ENCODE data around the gene PTTG1.

PTTG1 gene
- total RNA-seq: 5.3 to 25.9 (median 15.3) reads per million in 17 experiments

- DNase-seq: peak; percentile 96 to 98 (median 97)
Observed at GRCh38 chr5:160421625-160422258, at the start of gene PTTG1. TSS of gene PTTG1 (plus strand) at chr5:160421855. CDS start at chr5:160422313, 458 bp downstream.

GRCh38 chr5:160375166-160375565 lies 46.5 kb upstream of the PTTG1 start:
- DNase-seq: no peak

- DNase-seq: no peak
Observed at GRCh38 chr5:160375701-160376100, 46.0 kb upstream of the PTTG1 start.

- no peak for DNase-seq
Observed at GRCh38 chr5:160376416-160376815, 45.2 kb upstream of the PTTG1 start.

- DNase-seq: no peak
Observed at GRCh38 chr5:160377651-160378050, 44.0 kb upstream of the PTTG1 start.

GRCh38 chr5:160378330-160378729 lies 43.3 kb upstream of the PTTG1 start:
- DNase-seq: no peak

GRCh38 chr5:160379511-160379910 lies 42.1 kb upstream of the PTTG1 start:
- peak in 3 of 4 experiments; percentile 13 to 35 (median 24) for DNase-seq

- no peak for DNase-seq
Observed at GRCh38 chr5:160380041-160380440, 41.6 kb upstream of the PTTG1 start.

GRCh38 chr5:160382346-160382745 lies 39.3 kb upstream of the PTTG1 start:
- no peak for DNase-seq

- no peak for DNase-seq
Observed at GRCh38 chr5:160384681-160385080, 37.0 kb upstream of the PTTG1 start.

- no peak for DNase-seq
Observed at GRCh38 chr5:160385496-160385895, 36.2 kb upstream of the PTTG1 start.

- no peak for DNase-seq
Observed at GRCh38 chr5:160387445-160387844, 34.2 kb upstream of the PTTG1 start.

GRCh38 chr5:160390787-160391696 lies 30.6 kb upstream of the PTTG1 start:
- DNase-seq: peak in 2 of 4 experiments; percentile 47 to 61

- DNase-seq: no peak
Observed at GRCh38 chr5:160395111-160395510, 26.5 kb upstream of the PTTG1 start.

GRCh38 chr5:160397492-160397891 lies 24.2 kb upstream of the PTTG1 start:
- DNase-seq: no peak

- no peak for DNase-seq
Observed at GRCh38 chr5:160398806-160399205, 22.8 kb upstream of the PTTG1 start.

GRCh38 chr5:160399402-160400353 lies 22.0 kb upstream of the PTTG1 start, which contains the start of gene FAM200C:
TSS of gene FAM200C (minus strand) at chr5:160400054. CDS start at chr5:160395490, 4,564 bp downstream.
- DNase-seq: peak; percentile 93 to 97 (median 96)

- peak; percentile 96 to 98 (median 97) for DNase-seq
Observed at GRCh38 chr5:160418561-160419457, 2.8 kb upstream of the PTTG1 start, which contains the start of gene SLU7. TSS of gene SLU7 (minus strand) at chr5:160419081. CDS start at chr5:160415294, 3,787 bp downstream.

- peak in 1 of 4 experiments; percentile 21 for DNase-seq
Observed at GRCh38 chr5:160419458-160420330, 2.0 kb upstream of the PTTG1 start.

- no peak for DNase-seq
Observed at GRCh38 chr5:160420331-160420610, 1.4 kb upstream of the PTTG1 start.
